ENCODE data around the gene SAE1. TPM values are rescaled to one million over a fixed set of nuclear protein-coding genes. Genes with fewer than 3 reads are reported as not detected.

The SAE1 gene
- total and polyA plus RNA-seq, 11 donors = 15.7 to 84.1 (median 49.7) TPM

DNA sequence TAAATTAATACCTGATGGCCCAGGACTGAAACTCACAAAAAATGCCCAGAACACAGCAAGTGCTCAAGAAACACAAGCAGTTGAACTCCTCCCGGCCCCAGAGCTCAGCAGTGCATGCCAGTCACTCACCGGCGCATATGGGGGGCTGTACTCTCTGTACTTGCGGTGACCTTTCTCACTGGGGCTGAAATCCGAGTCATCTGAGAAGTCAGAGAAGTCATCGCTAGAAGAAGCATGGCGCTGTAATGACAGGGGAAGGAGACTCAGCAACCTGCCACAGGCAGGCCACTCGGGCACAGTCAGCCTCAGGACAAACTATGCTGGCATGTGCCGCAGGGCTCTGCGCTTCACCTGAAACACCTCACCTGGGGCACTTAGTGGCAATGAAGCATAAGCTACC, 36.8 kb upstream of the SAE1 start:
- H3K27me3 ChIP-seq = no peaks in the 10 kb centered on the region
- DNase-seq (peak in 1 of 5 donors; percentile 22), ATAC-seq (no peak)
- peaks cover 0 to 50% (median 41%) of the 10 kb centered on the region in 12 donors for H3K4me1 ChIP-seq
- intact Hi-C loops (cut with DNase I) = no loop called here
- H3K36me3 ChIP-seq = peaks cover 0 to 65% (median 53%) of the 10 kb centered on the region in 9 donors
- TF ChIP-seq, protein P1, sequence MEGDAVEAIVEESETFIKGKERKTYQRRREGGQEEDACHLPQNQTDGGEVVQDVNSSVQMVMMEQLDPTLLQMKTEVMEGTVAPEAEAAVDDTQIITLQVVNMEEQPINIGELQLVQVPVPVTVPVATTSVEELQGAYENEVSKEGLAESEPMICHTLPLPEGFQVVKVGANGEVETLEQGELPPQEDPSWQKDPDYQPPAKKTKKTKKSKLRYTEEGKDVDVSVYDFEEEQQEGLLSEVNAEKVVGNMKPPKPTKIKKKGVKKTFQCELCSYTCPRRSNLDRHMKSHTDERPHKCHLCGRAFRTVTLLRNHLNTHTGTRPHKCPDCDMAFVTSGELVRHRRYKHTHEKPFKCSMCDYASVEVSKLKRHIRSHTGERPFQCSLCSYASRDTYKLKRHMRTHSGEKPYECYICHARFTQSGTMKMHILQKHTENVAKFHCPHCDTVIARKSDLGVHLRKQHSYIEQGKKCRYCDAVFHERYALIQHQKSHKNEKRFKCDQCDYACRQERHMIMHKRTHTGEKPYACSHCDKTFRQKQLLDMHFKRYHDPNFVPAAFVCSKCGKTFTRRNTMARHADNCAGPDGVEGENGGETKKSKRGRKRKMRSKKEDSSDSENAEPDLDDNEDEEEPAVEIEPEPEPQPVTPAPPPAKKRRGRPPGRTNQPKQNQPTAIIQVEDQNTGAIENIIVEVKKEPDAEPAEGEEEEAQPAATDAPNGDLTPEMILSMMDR (IDR thresholded peaks at IDR 0.05) = no peak
- TF ChIP-seq POLR2A (IDR thresholded peaks at IDR 0.05) = no peak
- H3K27ac ChIP-seq = peak overlapping the region in 1 of 12 donors; percentile 79
- H3K4me3 ChIP-seq = no peak overlapping the region
- 81 to 94% (median 83%) methylated on average over 8 to 10 of the region's 10 CpGs for WGBS, 4 donors
- no peaks in the 10 kb centered on the region for H3K9me3 ChIP-seq

DNA sequence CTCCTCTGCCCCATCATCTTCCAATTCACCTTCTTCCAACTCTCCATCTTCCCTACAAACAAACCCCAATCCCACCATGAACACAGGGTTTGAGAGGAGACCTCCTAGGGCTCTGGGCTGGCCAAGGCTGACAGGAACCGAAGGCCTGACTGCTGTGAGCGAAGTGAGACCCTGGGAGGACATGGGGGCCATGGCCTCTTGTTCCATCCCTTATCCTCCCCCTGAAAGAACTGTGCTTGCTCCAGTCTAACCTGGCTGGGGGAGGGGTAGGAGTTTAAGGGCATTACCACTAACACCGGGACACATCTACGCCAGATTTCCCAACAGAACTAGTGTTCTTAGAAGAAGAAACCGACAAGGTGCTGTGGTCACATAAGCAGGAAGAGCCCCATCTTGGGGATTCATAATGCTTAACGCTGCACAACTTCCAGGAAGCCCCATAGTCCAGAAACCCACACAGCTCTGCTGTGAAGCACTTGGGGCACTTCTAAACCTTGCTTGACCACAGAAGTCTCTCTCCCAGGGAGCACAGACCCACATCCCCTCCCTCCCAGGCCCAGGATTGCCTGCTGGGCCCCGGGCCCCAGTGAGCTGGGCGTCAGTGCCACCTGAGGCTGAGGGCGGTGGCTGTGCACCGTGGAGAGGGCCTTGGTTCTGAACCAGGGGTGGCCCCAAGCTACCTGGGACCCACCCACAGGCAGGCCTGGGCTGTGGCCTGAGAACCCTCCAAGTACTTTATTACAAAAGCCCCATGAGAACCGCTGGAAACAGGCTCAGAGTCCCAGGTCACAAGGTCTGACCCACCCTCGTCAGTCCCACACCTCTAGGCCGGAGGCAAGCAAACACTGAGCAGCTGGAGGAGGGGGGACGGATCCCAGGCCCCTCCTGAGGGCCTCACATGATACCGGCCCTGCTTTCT, 35.8 kb upstream of the SAE1 start:
- Histone ChIP-seq H3K27ac (peak overlapping the region in 8 of 12 donors; percentile 12 to 79 (median 68)), H3K9me3 (no peaks in the 10 kb centered on the region), H3K36me3 (peaks cover 0 to 55% (median 44%) of the 10 kb centered on the region in 9 donors), H3K4me1 (peaks cover 0 to 58% (median 44%) of the 10 kb centered on the region in 12 donors), H3K27me3 (no peaks in the 10 kb centered on the region), H3K4me3 (no peak overlapping the region)
- WGBS, 4 donors = 73 to 85% (median 79%) methylated on average over 15 of the region's 15 CpGs
- TF ChIP-seq POLR2A (IDR thresholded peaks at IDR 0.05) = no peak
- TF ChIP-seq, protein P1 (IDR thresholded peaks at IDR 0.05) = no peak
- DNase-seq = peak in 1 of 5 donors; percentile 49
- peak in 1 of 4 donors; percentile 7 for ATAC-seq
- intact Hi-C loops (cut with DNase I) = no loop called here

DNA sequence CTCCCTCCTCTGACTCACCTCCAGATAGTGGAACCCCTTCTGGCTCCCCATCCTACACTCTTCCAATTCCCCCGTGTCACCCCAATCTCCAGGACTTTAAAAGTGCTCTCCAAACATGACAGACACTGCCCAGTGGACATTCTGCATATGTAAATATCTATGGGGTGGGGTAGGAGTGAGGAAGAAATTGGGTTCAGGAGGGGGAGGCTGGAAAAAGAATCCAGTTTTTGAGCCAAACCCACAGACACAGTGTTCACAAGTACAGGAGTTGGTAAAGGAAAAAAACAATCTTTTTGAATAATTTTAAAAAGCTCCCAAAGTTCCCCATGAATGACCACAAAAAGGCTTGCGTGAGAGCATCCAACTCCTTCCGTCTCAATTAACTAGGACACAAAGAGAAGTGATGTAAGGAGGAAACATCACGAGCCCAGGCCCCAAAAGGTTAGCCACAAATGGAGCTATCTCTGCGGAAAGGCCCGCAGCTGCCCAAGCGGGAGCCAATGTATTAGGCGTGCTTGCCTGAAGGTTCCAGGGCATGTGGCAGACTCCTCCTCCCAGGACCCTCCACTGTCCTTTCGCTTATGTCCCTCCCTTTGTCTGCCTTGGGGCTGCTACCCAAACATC, 35.0 kb upstream of the SAE1 start:
- 76 to 83% (median 80%) methylated on average over 8 to 9 of the region's 9 CpGs for WGBS, 4 donors
- intact Hi-C loops (cut with DNase I) = loop anchor here in 1 of 10 donors (2.0 kb wide), 1 partner anchor 17 kb away; the partner anchor contains the start of gene ZC3H4
- DNase-seq = peak in 1 of 5 donors; percentile 24

More for the DNA sequence above, 35.0 kb upstream of the SAE1 start:
- peaks cover 0 to 59% (median 44%) of the 10 kb centered on the region in 12 donors for H3K4me1 ChIP-seq
- no peak for ATAC-seq
- H3K9me3 ChIP-seq = no peaks in the 10 kb centered on the region
- TF ChIP-seq POLR2A (IDR thresholded peaks at IDR 0.05) = no peak
- TF ChIP-seq, protein P1 (IDR thresholded peaks at IDR 0.05) = no peak
- peaks cover 0 to 47% (median 36%) of the 10 kb centered on the region in 9 donors for H3K36me3 ChIP-seq
- H3K4me3 ChIP-seq = no peak overlapping the region
- peak overlapping the region in 10 of 12 donors; percentile 17 to 79 (median 64) for H3K27ac ChIP-seq
- H3K27me3 ChIP-seq = no peaks in the 10 kb centered on the region

Measured in heart left ventricle (tissue), 16 donors.